HG02623 (cell line): Measurements from ENCODE around the gene VAPA.

ENCODE experiments used
- ATAC-seq: cut with Tn5 transposase; IDR thresholded peaks from one replicate; pipeline ENCODE4 v1.9.1; 2021; ENCODE audit warnings: moderate library complexity; ENCODE audit not compliant: unreplicated experiment

VAPA gene

DNA sequence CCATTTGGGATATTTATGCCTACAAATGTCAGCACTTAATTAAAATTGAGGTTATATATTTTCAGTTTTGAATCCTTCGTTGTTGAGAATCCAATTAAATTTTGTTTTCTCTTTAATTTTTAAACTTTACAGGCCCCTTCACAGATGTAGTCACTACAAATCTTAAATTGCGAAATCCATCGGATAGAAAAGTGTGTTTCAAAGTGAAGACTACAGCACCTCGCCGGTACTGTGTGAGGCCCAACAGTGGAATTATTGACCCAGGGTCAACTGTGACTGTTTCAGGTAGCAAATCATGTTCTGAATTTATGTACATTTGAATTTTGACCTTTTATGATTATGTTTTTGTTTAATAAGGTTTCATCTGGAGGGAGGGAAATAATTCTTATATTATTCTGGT is 17.9 kb downstream of the VAPA start:
- ATAC-seq = no peak

DNA sequence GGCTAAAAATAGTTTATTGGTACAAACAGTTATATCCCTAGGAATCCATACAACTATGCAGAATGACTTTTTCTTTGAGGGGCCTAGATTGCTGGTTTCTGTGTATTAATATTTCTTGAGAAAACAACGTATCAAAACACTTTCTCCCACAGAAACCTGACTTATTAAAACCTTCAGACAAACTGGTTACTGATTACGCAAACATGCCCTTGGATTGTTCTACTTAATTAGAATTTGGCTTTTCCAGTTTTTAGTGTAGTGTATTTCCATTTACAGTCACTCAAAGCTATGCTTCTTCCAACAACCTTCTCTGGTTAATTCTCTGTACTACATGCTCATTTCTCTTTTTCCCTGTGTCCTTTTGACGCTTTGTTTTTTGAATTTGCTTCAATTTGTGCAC is 20.0 kb downstream of the VAPA start:
- ATAC-seq = no peak

DNA sequence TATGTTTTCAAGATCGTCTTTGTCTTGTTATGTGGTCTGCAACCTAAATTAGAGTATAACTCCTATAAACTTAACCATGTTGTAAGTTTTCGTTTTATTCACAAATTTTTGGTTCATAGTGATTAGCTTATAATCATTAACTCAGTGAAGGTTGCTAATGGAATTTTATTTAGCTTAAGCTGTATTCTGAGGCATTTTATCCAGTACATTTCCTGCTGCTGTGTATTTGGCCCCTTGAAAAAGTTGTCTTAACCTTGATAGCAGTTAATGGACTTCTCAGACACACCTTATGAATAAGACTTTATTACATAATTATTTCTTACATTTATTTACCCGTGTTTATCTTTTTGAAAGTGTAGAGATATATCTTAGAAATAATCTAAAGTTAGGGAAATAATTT is 20.5 kb downstream of the VAPA start:
- ATAC-seq = no peak

DNA sequence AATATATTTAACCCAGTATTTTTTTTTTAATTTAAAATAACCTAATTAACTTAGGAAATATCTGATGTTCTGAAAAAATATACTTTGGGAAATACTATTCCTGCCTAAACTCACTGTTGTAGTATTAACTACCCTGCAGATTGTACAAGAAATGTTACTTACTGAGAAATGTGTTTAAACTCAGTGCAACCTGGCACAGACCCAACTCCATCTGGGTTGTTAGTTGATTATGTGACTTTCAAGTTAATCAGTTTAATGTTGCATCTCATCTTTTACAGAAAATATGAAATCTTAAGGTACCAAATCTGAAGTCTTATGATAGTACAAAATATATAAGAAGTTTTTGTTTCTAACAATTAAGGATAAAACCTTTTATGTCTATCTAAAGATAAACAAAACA is 27.3 kb downstream of the VAPA start:
- ATAC-seq = no peak

DNA sequence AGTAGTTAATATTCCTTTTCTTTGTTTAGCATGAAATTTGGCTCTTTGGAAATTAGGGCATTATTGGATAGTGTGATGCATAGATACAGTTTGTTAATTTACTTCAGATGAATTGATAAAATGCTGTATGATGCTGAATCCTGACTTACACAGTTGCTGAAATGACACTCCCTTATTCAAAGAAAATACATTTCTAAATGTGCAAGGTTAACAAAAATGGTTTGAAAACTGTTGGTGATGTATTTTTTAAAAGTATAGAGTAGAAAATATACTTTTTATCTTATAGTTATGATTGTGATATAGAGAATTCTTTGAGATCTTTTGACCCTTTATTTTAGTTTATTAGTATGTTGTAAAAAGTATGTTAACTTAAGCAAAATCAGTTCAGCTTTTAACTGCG is 27.8 kb downstream of the VAPA start:
- no peak for ATAC-seq

DNA sequence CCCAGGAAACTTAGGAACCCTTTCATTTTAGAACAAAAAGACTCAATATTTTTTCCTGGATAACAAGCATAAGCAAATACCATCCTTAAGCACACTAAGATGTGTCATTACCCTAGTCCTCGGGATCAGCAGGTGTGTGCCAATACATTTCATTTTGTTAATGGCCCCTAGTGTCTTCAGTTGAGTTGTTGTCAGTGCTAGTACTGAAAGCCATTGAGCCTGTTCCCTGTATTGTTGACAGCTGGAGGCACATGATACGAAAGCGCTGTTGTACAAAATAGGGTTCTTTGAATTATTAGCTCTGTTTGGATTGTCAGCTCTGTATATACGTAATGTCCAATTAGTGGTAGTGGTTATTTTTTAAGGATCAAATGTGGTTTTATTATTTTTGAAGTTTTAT is 29.5 kb downstream of the VAPA start:
- no peak for ATAC-seq

DNA sequence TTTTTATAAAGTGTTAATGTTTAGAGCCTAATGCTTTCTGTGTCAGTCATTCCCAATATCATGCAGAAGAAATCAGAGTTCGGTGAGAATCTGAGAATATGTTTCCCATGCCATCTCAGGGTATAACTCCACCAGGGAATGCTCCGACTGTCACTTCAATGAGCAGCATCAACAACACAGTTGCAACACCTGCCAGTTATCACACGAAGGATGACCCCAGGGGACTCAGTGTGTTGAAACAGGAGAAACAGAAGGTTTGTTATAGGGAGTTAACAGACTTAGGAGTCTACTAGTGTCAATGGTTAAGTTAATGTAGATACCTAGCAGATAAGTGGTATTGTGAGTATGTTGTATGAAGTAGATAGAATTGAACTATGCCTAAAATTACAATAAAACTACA is 31.0 kb downstream of the VAPA start:
- no peak for ATAC-seq

DNA sequence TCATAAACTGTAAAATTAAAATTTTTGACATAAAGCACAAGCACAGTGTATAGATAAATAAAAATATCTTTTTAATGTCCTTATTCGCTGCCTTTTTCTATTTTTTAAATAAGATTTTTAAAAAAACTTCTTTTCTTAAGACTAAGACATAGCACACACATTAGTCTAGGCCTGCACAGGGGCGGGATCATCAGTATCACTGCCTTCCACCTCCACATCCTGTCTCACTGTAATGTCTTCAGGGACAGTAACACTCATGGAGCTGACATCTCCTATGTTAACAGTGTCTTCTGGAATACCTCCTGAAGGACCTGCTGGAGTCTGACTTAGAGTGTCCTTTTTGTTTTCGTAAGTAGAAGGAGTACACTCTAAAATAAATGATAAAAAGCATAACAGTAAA is 33.0 kb downstream of the VAPA start:
- ATAC-seq = no peak

DNA sequence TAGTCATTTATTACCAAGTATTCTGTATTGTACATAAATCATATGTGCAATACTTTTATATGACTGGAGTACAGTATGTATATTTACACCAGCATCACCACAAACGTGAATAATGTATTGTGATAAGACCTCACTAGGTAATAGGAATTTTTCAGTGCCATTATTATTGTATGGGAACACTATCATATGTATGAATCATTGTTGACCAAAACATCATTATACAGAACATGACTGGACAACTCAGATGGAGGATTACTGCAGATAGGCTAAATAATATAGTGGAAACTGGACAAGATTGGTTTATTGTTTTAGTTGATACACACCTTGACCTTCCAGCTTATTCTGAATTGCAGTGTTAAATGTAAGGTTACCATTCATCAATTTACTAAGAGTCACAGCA is 33.4 kb downstream of the VAPA start:
- ATAC-seq = no peak

DNA sequence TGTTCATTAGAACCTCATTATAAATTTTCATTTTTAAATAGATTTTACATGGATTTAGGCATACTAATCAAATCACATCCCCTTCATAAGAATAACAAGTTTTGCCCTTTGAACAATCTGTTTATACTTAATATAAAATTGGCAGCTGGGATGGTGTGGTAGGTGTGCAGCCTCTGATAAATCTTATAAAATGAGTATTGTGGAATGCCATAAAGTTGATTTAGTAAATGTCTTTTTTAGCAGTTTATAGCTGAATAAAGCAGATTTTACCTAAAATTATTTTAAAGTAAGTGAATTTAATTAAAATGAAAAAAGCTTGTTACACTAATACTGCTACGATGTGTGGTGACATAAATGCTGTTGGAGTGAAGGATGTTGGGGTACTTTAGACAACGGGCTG is 35.5 kb downstream of the VAPA start:
- no peak for ATAC-seq

DNA sequence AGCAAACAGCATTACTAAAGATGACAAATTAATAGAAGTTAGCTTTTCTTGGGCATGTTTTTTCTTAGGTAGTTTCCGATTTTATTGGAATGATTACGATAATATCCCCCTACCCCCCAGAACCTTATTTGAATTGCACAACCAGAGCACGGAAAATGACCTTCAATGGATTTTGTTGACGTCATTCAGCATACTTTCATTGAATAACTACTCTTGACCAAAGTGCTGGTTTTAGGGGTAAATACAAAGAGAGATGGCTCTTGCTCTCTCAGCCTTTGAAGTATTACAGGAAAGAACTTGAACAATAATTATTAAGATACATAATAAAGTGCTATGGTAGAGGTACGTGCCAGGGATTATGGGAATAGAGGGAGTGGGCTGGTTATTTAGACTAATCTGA is 36.0 kb downstream of the VAPA start:
- ATAC-seq = no peak

DNA sequence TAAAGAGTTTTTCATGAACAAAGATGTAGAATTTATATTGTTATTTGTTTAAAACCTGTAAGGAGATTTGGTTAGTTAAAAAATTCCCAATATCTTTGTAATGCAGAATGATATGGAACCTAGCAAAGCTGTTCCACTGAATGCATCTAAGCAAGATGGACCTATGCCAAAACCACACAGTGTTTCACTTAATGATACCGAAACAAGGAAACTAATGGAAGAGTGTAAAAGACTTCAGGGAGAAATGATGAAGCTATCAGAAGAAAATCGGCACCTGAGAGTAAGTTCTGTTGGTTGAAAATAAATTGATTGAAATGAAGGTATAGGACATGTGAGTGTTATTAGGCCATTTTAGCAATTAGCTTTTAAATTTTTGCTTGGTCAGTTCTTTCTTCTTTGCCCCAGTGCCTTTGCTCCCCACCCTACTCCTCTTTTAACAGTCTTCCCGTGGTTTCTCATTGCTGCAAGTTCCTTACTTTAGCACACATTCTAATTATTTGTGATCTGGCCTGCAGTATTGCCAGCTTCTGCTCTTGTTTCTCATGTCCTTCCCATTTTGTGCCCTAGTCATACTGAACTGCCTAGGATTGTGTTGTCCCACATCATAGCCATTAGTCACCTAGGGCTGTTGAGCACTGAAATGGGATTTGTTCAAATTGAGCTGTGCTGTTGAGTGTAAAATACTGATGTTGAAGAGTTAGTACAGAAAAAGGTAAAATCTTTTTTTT is 36.6 kb downstream of the VAPA start:
- no peak for ATAC-seq

DNA sequence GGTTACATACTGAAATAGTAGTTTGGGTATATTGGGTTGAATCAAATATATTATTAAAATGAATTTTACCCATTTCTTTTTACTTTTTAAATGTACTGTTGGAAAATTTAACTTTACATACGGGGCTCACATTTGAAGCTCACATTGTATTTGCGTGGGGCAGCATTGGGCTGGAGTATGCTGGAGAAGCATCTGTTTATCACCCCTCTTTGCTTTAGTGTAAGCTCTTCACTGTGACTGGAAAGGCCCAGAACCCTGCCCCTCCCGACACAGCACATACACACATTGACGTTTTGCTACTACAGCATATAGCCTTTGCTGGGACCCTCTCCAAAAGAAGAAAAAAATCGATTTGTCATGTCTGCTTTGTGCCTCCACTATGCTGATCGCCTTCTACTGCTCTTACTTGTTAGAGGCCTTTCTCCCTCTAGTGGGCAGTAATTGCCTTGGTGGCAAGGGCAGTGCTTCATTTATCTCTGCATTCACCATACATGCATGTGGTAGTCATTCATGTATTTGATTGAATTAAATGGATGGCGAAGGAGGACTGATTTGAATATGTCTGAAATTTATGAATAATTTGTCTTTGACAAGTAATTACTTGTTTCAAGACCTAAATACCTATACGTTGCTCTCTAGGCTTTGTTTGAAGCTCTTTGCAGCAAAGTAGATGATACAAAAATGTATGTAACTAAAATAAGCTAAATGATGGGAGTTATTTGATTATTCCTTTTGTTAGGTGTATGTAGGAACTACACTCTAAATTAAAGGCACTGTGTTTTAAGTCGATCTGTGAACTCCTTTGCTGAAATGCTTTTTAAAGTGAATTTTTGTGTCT is 37.4 kb downstream of the VAPA start:
- no peak for ATAC-seq

DNA sequence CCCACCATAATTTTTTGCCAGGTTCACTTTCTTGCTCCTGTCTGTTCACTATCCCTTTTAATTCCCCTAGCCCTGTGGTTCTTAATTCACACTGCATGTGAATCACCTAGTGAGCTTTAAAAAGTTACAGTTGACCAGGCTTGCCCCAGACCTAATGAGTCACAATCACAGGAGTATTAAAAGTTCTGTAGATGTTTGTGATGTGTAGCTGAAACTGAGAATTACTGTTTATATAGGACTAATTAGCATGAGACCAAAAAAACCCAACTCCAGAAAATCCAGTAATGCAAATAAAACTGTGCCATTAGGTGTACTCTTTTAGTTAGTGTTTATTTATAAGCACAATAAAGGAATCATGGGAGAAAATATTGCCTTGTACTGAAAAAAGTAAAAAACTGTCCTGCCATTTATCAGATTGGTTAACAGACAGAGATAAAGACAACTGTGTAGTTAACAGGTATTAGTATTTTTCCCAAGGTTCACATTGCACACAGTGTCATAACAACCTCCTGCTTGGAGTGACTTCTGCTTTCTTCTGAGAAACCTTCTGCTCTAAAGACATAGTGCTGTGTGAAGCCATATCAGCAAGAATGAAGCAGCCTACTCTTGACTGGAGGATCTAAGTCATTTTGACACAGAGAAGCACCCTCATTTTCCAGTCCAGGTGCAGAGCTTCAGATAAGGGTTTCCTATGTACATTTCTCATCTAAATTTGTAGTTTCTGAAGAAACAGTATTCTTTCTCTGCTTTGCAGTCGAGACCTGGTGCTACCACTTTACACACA is 39.0 kb downstream of the VAPA start:
- no peak for ATAC-seq

DNA sequence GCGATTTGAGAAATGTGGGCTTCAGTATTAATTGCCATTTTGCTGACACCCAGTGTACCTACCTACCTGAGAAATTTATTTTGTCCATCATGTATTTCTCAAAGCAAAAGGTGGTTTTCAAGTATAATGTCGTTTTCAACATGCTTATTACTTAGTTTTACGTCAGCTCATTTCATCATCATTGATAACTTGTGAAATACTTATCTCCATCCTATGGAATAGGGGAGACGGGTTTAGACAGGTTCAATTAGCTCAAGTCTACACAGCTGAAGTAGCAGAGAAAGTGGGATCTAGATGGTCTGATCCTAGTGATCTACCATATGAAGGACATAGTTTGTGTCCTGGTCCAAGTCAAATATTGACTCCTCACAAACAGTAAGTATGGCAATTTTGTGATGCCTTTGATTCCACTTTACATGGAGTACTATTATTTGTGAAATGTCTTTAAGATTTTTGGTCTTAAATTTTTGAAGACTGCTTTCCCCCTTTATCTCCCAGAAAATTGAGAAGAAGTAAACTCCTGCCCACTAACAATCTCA is 45.1 kb downstream of the VAPA start:
- no peak for ATAC-seq

DNA sequence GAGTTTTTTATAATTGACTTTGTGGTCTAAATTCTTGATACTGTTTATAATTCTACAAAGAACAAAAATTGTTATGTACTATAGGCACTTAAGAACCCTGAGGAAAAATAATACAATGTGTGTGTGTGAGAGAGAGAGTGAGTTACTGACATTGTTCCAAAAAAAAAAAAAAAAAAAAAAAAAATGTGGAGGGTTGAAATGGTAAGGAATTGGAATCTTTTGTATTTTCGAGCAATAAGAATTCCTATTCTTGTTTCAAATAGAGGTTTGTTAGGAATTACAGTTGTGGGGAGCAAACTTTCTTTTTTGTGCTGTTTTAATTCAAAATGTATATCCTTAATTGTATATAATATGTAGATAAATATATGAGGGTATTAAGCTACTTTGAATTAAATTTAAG is 45.7 kb downstream of the VAPA start:
- ATAC-seq = no peak

DNA sequence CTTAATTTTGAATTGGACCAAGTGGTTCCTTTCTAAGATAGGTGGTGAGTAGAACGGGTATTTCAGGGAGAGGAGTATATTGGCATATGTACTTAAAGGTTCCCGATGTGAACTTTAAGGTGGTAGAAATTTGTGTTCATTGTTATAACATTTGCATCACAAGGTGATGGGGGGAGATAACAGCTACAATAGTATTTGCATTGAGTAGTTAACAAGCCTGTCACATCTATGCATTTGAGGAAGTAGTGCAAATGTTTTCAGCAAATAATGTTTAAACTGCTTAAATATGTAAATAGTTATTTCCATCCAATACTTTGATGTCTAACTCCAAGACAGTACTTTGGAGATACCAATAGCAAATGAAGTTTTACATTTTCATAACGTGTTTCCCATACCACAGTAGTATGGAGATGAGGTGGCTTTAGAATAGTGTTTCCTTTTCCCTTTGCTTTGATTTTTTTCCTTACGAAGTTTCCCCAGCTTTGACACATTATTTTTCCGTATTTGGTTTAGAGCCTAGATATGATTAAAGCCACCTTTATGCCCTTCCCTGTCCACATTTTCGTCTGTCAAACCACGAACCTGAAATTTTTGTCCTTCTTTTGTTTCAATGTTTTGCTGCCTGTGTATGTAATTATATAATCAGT is 46.6 kb downstream of the VAPA start:
- no peak for ATAC-seq

DNA sequence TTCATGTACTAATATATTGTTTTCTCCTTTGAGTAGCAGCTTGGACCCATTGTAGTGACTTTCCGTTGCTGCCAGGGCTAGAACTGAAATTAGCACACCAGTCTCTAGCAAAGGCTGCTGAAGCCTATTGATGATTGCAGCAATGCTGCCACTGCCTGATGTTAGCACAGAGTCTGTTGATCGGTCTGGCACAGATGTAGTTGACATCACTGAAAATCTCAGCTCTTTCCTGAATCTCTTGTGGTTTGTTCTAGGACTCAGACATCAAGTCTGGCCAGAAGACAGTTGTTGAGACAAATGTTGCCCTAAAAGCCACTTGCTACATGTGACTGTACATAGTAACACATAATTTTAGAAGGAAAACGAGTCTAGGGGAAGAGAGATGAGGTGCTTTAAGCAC is 47.2 kb downstream of the VAPA start:
- ATAC-seq = no peak

DNA sequence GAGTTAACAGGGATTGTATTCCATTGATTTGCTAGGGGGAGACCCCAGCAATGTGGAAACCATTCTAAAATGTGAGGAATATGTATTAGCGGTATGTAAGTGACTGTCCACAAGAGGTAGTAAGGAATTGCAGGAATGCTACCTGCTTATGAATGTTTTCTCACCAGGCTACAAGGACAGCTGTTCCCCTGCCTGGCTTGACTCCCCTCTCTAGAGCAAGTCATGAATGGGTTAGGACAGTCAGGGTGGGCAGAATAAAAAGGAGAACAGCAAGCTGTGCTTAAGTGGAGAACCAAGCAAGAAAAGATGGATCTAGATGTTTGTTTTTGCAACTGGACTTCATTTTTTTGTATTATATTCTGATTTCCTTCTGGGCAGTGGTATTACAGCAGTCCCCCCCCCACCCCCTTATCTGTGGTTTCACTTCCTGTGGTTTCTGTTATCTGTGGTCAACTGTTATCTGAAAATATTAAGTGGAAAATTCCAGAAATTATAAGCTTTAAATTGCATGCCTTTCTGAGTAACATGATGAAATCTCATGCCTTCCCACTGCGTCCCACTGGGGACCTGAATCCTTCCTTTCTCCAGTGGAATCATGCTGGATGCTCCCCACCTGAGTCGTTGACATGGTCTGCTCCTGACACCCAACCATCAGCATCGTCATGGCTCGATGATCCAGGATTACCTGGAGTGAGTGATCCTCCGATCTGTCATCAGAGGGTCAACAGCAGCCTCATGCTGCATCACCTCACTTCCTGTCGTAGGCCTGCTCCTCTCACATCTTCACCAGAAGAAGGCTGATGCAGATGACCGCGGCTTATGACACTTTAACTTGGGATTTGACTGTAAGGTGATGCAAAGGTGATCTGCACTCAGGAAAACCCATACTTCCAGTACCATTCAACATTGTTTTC is 52.2 kb downstream of the VAPA start:
- no peak for ATAC-seq
